GM12878 (cell line): ENCODE results near the gene SSBP2. TPM values are rescaled to one million over a fixed set of nuclear protein-coding genes. Genes with fewer than 3 reads are reported as not detected.

Experiments
- CREM ChIP-seq: IDR thresholded peaks from 2 replicates; pipeline ENCODE4 v1.6.1; 2014; ENCODE audit warnings: antibody characterized with exemption, low read depth
- CTCF ChIP-seq, 3 experiments: IDR thresholded peaks in 2 of 3; conservative IDR thresholded peaks in 1 of 3; 2 replicates each; pipeline ENCODE4 v1.5.1; 2011; ENCODE audit warnings: low read depth in 3 of 3, low read length in 3 of 3, mild to moderate bottlenecking in 3 of 3, control low read depth in 2 of 3, moderate library complexity in 2 of 3, inconsistent platforms in 1 of 3, mixed read lengths in 1 of 3; ENCODE audit not compliant: control insufficient read depth in 2 of 3, insufficient read depth in 1 of 3; ENCODE audit errors: extremely low read depth in 1 of 3
- HDAC6 ChIP-seq: fragments of 200-600 bp; sonication (generic); IDR thresholded peaks from one replicate; pipeline ENCODE4 v1.8.0; 2017; ENCODE audit warnings: antibody characterized with exemption; ENCODE audit not compliant: unreplicated experiment
- MTA3 ChIP-seq: IDR thresholded peaks from 2 replicates; pipeline ENCODE4 v1.6.1; 2012; ENCODE audit warnings: low read length, inconsistent platforms, borderline replicate concordance
- PBX3 ChIP-seq: IDR thresholded peaks from 2 replicates; pipeline ENCODE4 v1.6.1; 2011; ENCODE audit warnings: mild to moderate bottlenecking, low read depth, low read length, moderate library complexity; ENCODE audit not compliant: insufficient replicate concordance
- RELB ChIP-seq: fragments of 450-650 bp; IDR thresholded peaks from 2 replicates; pipeline ENCODE4 v1.6.1; 2017; ENCODE audit warnings: low read depth, mild to moderate bottlenecking, moderate library complexity
- TCF12 ChIP-seq: IDR thresholded peaks from 2 replicates; pipeline ENCODE4 v1.6.1; 2011; ENCODE audit warnings: low read depth, mild to moderate bottlenecking, low read length
- ZNF384 ChIP-seq: IDR thresholded peaks from 2 replicates; pipeline ENCODE4 v1.6.1; 2012; ENCODE audit warnings: low read depth, mild to moderate bottlenecking, low read length, improper control_type of control experiment, borderline replicate concordance
- polyA plus RNA-seq, 11 experiments: library from polyadenylated mRNA; depleted of rRNA in 4 of 11; unstranded in 6 of 11; stranded (reverse) in 5 of 11; fragments of >200 nt; fragmentation: Nextera tagmentation in 4 of 11; fragmentation: Illumina TruSeq in 1 of 11; extraction: Ambion mirVana in 4 of 11; extraction: Trizol in 1 of 11; gene quantifications; 1 replicate in 1 of 11; 2 replicates in 10 of 11; pipeline versions ENCODE4 v1.2.1 to v1.2.3, GENCODE V29; 2011 to 2016; ENCODE audit warnings: inconsistent platforms in 2 of 11, missing spikeins in 2 of 11, low read depth in 1 of 11
- total RNA-seq, 4 experiments: library from RNA; depleted of rRNA in 3 of 4; stranded (reverse); fragments of >200 nt in 3 of 4; fragmentation: Illumina TruSeq in 1 of 4; extraction: Trizol in 1 of 4; gene quantifications; 2 replicates each; pipeline versions ENCODE4 v1.2.1 to v1.2.3, GENCODE V29; 2013 to 2021

Gene SSBP2
- total and polyA plus RNA-seq, 10 of the 15 experiments (the other 5 are each of a cell fraction or from before 2014, with no cell fraction given), result 52.2 to 132 (median 110) TPM

GRCh38 chr5:81633891-81634290 is 117.0 kb downstream of the SSBP2 start (continued):
- TF ChIP-seq CREM (no peak), RELB (no peak), TCF12 (no peak), PBX3 (no peak), ZNF384 (no peak), CTCF (IDR thresholded peaks at IDR 0.05 in 2 of 3, conservative IDR thresholded peaks at IDR 0.05 in 1 of 3; ENCODE audit: control insufficient read depth in 2 of 3, extremely low read depth in 1 of 3, insufficient read depth in 1 of 3, low read depth in 3 of 3, low read length in 3 of 3) (no peak), MTA3 (no peak), HDAC6 (no peak)
